DND-41 (cell line): ENCODE results near the gene METRN.

Experiments used
- EZH2 ChIP-seq: IDR thresholded peaks from 3 replicates; pipeline ENCODE4 v1.6.1; 2012; ENCODE audit warnings: borderline replicate concordance, low read depth, mild to moderate bottlenecking, moderate library complexity, low read length, inconsistent platforms; ENCODE audit not compliant: severe bottlenecking
- TF ChIP-seq, protein P1 (sequence below): IDR thresholded peaks from 2 replicates; pipeline ENCODE4 v1.5.1; 2012; ENCODE audit warnings: borderline replicate concordance, low read length, moderate library complexity, mild to moderate bottlenecking; ENCODE audit not compliant: poor library complexity, severe bottlenecking; ENCODE audit errors: extremely low read depth

GRCh38 chr16:766820-767640 is 52.1 kb downstream of the METRN start:
- TF ChIP-seq, protein P1, sequence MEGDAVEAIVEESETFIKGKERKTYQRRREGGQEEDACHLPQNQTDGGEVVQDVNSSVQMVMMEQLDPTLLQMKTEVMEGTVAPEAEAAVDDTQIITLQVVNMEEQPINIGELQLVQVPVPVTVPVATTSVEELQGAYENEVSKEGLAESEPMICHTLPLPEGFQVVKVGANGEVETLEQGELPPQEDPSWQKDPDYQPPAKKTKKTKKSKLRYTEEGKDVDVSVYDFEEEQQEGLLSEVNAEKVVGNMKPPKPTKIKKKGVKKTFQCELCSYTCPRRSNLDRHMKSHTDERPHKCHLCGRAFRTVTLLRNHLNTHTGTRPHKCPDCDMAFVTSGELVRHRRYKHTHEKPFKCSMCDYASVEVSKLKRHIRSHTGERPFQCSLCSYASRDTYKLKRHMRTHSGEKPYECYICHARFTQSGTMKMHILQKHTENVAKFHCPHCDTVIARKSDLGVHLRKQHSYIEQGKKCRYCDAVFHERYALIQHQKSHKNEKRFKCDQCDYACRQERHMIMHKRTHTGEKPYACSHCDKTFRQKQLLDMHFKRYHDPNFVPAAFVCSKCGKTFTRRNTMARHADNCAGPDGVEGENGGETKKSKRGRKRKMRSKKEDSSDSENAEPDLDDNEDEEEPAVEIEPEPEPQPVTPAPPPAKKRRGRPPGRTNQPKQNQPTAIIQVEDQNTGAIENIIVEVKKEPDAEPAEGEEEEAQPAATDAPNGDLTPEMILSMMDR = no peak
- TF ChIP-seq EZH2 = no peak
